Measurements from ENCODE around the gene AKT1S1.

DNA sequence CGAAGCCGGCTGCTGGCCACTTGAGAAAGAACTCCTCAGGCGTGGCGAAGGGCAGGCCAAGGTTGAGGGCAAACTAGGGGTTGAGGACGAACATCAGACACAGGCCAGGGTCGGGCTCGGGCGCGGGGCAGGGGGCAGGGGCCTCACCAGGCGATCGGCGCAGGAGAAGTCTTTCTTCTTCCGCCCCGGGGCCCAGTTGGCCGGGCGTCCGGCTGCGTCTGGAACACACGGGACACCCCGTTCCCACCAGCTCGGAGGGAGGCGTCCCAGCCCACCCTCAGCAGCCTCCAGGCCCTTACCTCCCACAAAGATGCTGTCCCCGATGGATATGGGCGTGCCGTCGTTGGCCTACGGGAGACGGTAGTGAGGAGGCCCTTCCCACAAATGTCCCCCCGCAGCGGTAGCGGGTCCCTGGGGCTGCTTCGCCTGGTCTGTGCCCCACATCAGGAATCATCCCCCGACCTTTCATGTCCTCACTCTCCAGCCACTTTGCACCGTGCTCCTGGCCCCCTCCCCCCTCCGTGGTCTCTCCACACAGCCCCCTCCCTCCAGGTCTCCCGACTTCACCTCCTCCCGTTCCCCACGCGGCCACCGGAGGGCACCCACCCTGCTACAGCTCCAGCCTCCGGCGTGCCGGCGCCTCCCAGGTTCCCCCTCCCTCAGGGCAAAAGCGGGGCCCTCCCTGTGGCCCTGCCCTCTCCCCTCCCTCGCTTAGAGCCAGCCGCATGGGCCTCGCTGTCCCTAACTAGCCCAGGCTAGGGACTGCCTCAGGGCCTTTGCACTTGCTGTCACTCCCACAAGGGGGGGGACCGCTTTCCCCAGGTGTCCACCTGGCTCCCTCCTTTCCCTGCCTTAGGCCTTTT is 14.5 kb downstream of the AKT1S1 start:
- TF ChIP-seq, protein P1, sequence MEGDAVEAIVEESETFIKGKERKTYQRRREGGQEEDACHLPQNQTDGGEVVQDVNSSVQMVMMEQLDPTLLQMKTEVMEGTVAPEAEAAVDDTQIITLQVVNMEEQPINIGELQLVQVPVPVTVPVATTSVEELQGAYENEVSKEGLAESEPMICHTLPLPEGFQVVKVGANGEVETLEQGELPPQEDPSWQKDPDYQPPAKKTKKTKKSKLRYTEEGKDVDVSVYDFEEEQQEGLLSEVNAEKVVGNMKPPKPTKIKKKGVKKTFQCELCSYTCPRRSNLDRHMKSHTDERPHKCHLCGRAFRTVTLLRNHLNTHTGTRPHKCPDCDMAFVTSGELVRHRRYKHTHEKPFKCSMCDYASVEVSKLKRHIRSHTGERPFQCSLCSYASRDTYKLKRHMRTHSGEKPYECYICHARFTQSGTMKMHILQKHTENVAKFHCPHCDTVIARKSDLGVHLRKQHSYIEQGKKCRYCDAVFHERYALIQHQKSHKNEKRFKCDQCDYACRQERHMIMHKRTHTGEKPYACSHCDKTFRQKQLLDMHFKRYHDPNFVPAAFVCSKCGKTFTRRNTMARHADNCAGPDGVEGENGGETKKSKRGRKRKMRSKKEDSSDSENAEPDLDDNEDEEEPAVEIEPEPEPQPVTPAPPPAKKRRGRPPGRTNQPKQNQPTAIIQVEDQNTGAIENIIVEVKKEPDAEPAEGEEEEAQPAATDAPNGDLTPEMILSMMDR (IDR thresholded peaks at IDR 0.05), result peak in 1 of 12 donors; percentile 1
- TF ChIP-seq POLR2A (IDR thresholded peaks at IDR 0.05), result no peak

Data from heart left ventricle (tissue), 13 donors.